ENCODE measurements around the gene GDA. TPM values are rescaled to one million over a fixed set of nuclear protein-coding genes. Genes with fewer than 3 reads are reported as not detected.

GDA gene
- total and polyA plus RNA-seq, 2 of the 8 experiments (the other 6 are each of a cell fraction or from before 2014, with no cell fraction given), result 0.35 to 3.0 TPM

DNA sequence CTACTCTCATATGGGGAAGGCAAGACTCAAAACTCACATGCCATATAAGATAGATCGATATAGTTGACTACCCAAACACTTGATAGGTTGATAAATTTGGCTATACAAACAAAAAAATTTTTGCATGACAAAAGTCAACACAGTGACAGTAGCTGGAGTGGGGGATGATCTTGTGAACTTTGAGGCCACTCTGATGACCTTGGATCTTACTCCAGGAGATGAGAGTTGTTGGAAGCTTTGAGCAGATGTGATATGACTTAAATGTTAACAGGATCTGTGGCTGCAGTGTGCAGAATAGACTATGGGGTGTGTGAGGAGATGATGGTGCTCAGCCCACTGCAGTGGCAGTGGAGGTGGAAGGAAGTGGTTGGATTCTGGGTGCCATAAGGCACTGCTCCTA, 114.3 kb downstream of the GDA start:
- Histone ChIP-seq H3K18ac (ENCODE audit: extremely low read depth, low read length) (no peak overlapping the region), H3K27me3 (replicated peaks in 1 of 4; ENCODE audit: control insufficient read depth in 3 of 4, extremely low read depth in 1 of 4, insufficient read depth in 3 of 4, low read length in 3 of 4) (no peaks in the 10 kb centered on the region), H4K8ac (ENCODE audit: extremely low read depth, insufficient read depth, low read length) (no peak overlapping the region), H3K23me2 (ENCODE audit: low read depth, low read length) (no peaks in the 10 kb centered on the region), H3K14ac (ENCODE audit: insufficient read length) (no peak overlapping the region), H3K79me1 (ENCODE audit: low read depth, low read length) (no peaks in the 10 kb centered on the region), H3K9ac (replicated peaks in 1 of 4; ENCODE audit: extremely low read depth in 1 of 4, low read depth in 3 of 4, low read length in 3 of 4) (no peak overlapping the region), H2BK15ac (ENCODE audit: low read length) (peak overlapping the region; percentile 46; the same call in 1 of the 2 replicates), H3K36me3 (ENCODE audit: control insufficient read depth in 2 of 4, insufficient read depth in 4 of 4, low read length in 3 of 4) (no peaks in the 10 kb centered on the region), H3K9me3 (ENCODE audit: insufficient read depth in 2 of 2, low read depth in 1 of 2, low read length in 1 of 2) (no peaks in the 10 kb centered on the region), H3K27ac (ENCODE audit: low read depth, low read length) (no peak overlapping the region), H2AFZ (ENCODE audit: low read length) (no peak overlapping the region), H3K4me1 (replicated peaks in 1 of 4; ENCODE audit: control insufficient read depth in 3 of 4, insufficient read depth in 4 of 4, low read length in 3 of 4) (no peaks in the 10 kb centered on the region), H3K4me2 (ENCODE audit: insufficient read depth in 1 of 2, low read depth in 2 of 2, low read length in 2 of 2) (no peak overlapping the region), H3K4ac (replicated peaks; ENCODE audit: insufficient read length, low read depth, low read length) (no peak overlapping the region), H2BK120ac (replicated peaks; ENCODE audit: low read depth, low read length) (no peak overlapping the region), H3K79me2 (ENCODE audit: control insufficient read depth in 1 of 2, insufficient read depth in 2 of 2, low read length in 2 of 2) (no peaks in the 10 kb centered on the region), H3K23ac (ENCODE audit: insufficient read length) (no peak overlapping the region), H3K56ac (replicated peaks; ENCODE audit: insufficient read length, low read depth, low read length) (no peak overlapping the region), H4K20me1 (replicated peaks in 1 of 2; ENCODE audit: control insufficient read depth in 1 of 2, insufficient read depth in 2 of 2, low read length in 2 of 2) (no peaks in the 10 kb centered on the region), H2AK5ac (ENCODE audit: low read depth, low read length) (no peak overlapping the region), H4K91ac (replicated peaks; ENCODE audit: insufficient read length, low read length) (no peak overlapping the region), H4K5ac (ENCODE audit: insufficient read length, low read depth, low read length) (no peak overlapping the region), H3K4me3 (ENCODE audit: extremely low read depth in 1 of 4, insufficient read depth in 2 of 4, low read depth in 3 of 4, low read length in 4 of 4) (no peak overlapping the region), H2BK20ac (ENCODE audit: low read length) (no peak overlapping the region), H2BK5ac (ENCODE audit: low read depth, low read length) (no peak overlapping the region), H2BK12ac (ENCODE audit: low read depth, low read length) (no peak overlapping the region)
- CTCF ChIA-PET (ENCODE audit: partially characterized antibody), result interaction anchor here (1.6 kb wide), 1 partner anchor 8 kb away, joined by 6 read pairs; no protein-coding TSS in a partner anchor
- TF ChIP-seq BACH1 (IDR thresholded peaks at IDR 0.05; ENCODE audit: low read length) (no peak), SIRT6 (IDR thresholded peaks at IDR 0.05; ENCODE audit: low read length) (no peak), TCF12 (IDR thresholded peaks at IDR 0.05; ENCODE audit: low read depth, low read length) (no peak), RBBP5 (IDR thresholded peaks at IDR 0.05; ENCODE audit: borderline replicate concordance, low read depth, low read length) (no peak), CEBPB (IDR thresholded peaks at IDR 0.05; ENCODE audit: low read depth, low read length) (no peak), BRCA1 (IDR thresholded peaks at IDR 0.05; ENCODE audit: low read depth, low read length) (no peak), EZH2 (IDR thresholded peaks at IDR 0.05; ENCODE audit: low read depth, low read length, severe bottlenecking) (no peak)
- no peak for FAIRE-seq
- POLR2A ChIA-PET (ENCODE audit: partially characterized antibody), result no interaction called here
- no peak for DNase-seq (ENCODE audit: low read depth in 1 of 2, low spot score in 2 of 2)
- whole genome bisulfite sequencing, 2 experiments (ENCODE audit: extremely low coverage in 1 of 2, insufficient coverage in 1 of 2, insufficient read length in 1 of 2, insufficient replicate concordance in 2 of 2, low coverage in 1 of 2, low lambda C conversion rate in 2 of 2, missing lambda C conversion rate in 1 of 2), result 90% methylated on average over 1 of the region's 1 CpG; no CpG with 5 or more reads in 1 of the 2 experiments
